Adipocyte (in vitro differentiated cells): ENCODE data around the gene MAP3K9.

Experiments used
- DNase-seq: peaks from one replicate; pipeline ENCODE4 v3.0.0-alpha.2; 2015; ENCODE audit warnings: low read depth
- H3K27me3 ChIP-seq: replicated peaks from 2 replicates; pipeline ENCODE4 v1.7.0; 2013; ENCODE audit warnings: mild to moderate bottlenecking, low read length, moderate library complexity; ENCODE audit not compliant: control insufficient read depth, insufficient read depth
- H3K36me3 ChIP-seq: 2 replicates; pipeline ENCODE4 v1.7.0; 2013; ENCODE audit warnings: low read length, mild to moderate bottlenecking, moderate library complexity; ENCODE audit not compliant: control insufficient read depth, insufficient read depth, severe bottlenecking
- H3K4me1 ChIP-seq: 2 replicates; pipeline ENCODE4 v1.7.0; 2013; ENCODE audit warnings: mild to moderate bottlenecking, low read length, moderate library complexity; ENCODE audit not compliant: control insufficient read depth, insufficient read depth
- H3K4me3 ChIP-seq: 2 replicates; pipeline ENCODE4 v1.7.0; 2013; ENCODE audit warnings: mild to moderate bottlenecking, low read length, moderate library complexity
- H3K9ac ChIP-seq: 2 replicates; pipeline ENCODE4 v1.7.0; 2013; ENCODE audit warnings: mild to moderate bottlenecking, low read length, moderate library complexity
- H3K9me3 ChIP-seq: 2 replicates; pipeline ENCODE4 v1.7.0; 2013; ENCODE audit warnings: mild to moderate bottlenecking, low read length, moderate library complexity; ENCODE audit not compliant: control insufficient read depth

Gene MAP3K9

DNA sequence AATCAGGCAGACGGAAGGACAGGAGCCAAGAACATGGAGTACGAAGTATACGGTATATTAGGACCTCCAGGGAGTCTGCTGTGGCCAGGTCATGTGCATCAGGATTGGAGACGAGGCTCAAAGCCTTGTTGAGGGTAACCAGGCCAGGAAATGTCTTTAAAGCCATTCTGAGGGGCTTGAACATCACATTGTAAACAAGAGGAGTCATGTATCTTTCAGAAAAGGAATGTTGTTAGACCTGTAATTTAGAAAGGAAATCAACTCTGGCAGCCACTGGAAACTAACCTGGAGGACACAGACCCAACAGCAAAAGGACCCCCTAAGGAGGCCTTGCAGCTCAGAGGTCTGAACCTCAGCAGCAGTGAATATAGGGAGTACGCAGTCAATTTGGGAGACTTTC is 7.5 kb downstream of the MAP3K9 start:
- Histone ChIP-seq H3K4me3 (no peak overlapping the region), H3K9ac (no peak overlapping the region), H3K4me1 (no peaks in the 10 kb centered on the region), H3K27me3 (peaks cover 35% of the 10 kb centered on the region), H3K9me3 (no peaks in the 10 kb centered on the region), H3K36me3 (no peaks in the 10 kb centered on the region)
- DNase-seq = no peak

GRCh38 chr14:70796551-70796950 is 12.8 kb downstream of the MAP3K9 start:
- Histone ChIP-seq H3K36me3 (no peaks in the 10 kb centered on the region), H3K9ac (no peak overlapping the region), H3K4me1 (no peaks in the 10 kb centered on the region), H3K9me3 (no peaks in the 10 kb centered on the region), H3K4me3 (no peak overlapping the region), H3K27me3 (peaks cover 29% of the 10 kb centered on the region)
- DNase-seq = no peak

- no peaks in the 10 kb centered on the region for H3K36me3 ChIP-seq
These were observed 15.0 kb downstream of the MAP3K9 start for GRCh38 chr14:70794294-70794693.

DNA sequence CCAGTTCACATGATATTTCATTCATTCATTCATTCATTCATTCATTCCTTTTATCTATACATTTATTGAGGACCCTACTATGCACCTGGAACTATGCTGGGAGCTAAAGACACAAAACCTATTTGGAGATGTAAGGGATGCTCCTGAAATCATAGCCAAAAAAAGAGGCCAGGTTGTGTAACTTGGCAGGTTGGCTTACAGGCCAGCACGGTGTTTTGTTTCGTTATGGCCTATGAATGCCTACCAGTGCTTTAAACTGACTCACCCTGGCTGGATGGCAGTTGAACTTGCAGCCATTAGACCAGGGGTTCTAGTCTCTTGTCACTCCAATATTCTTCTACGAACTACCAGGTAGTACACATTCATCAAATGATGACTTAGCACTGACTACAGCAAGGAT is 15.7 kb downstream of the MAP3K9 start:
- H3K4me1 ChIP-seq = no peaks in the 10 kb centered on the region
- no peaks in the 10 kb centered on the region for H3K36me3 ChIP-seq
- DNase-seq = no peak
- no peak overlapping the region for H3K9ac ChIP-seq
- no peaks in the 10 kb centered on the region for H3K9me3 ChIP-seq
- H3K27me3 ChIP-seq = peaks cover 27% of the 10 kb centered on the region
- no peak overlapping the region for H3K4me3 ChIP-seq

More at GRCh38 chr14:70794294-70794693, 15.0 kb downstream of the MAP3K9 start:
- no peak overlapping the region for H3K9ac ChIP-seq
- H3K9me3 ChIP-seq = no peaks in the 10 kb centered on the region
- H3K27me3 ChIP-seq = peaks cover 27% of the 10 kb centered on the region
- no peak overlapping the region for H3K4me3 ChIP-seq
- no peak for DNase-seq
- no peaks in the 10 kb centered on the region for H3K4me1 ChIP-seq

- H3K36me3 ChIP-seq = no peaks in the 10 kb centered on the region
- peaks cover 27% of the 10 kb centered on the region for H3K27me3 ChIP-seq
- no peak for DNase-seq
- no peak overlapping the region for H3K9ac ChIP-seq
- no peaks in the 10 kb centered on the region for H3K4me1 ChIP-seq
- no peak overlapping the region for H3K4me3 ChIP-seq
- no peaks in the 10 kb centered on the region for H3K9me3 ChIP-seq
These were observed 16.4 kb downstream of the MAP3K9 start for GRCh38 chr14:70792939-70793338.

GRCh38 chr14:70791971-70792370 is 17.3 kb downstream of the MAP3K9 start:
- Histone ChIP-seq H3K9ac (no peak overlapping the region), H3K9me3 (no peaks in the 10 kb centered on the region), H3K36me3 (no peaks in the 10 kb centered on the region), H3K27me3 (peaks cover 26% of the 10 kb centered on the region), H3K4me3 (no peak overlapping the region), H3K4me1 (no peaks in the 10 kb centered on the region)
- DNase-seq = no peak

GRCh38 chr14:70789961-70790360 is 19.4 kb downstream of the MAP3K9 start:
- Histone ChIP-seq H3K4me1 (no peaks in the 10 kb centered on the region), H3K4me3 (no peak overlapping the region), H3K27me3 (peaks cover 24% of the 10 kb centered on the region), H3K36me3 (no peaks in the 10 kb centered on the region), H3K9ac (no peak overlapping the region), H3K9me3 (no peaks in the 10 kb centered on the region)
- DNase-seq = no peak

DNA sequence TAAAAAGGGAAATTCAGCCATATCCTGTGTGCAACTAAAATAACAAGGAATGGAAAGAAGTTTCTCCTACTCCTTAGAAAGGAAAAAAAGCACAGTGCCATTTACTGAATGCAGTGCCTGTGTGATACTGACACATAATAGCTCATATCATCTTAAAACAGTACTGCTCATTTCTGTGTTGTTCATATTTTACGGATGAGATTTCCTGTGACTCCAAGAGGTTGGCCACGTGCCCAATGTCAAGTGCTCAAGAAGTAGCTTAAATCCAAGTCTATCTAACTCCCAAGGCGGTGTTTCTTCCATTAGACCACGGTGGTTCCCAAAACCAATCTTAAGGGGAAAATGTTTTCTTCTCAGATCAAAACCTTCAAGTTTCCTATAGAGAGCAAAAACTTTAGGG is 20.0 kb downstream of the MAP3K9 start:
- H3K4me3 ChIP-seq = no peak overlapping the region
- H3K9ac ChIP-seq = no peak overlapping the region
- no peaks in the 10 kb centered on the region for H3K36me3 ChIP-seq
- no peaks in the 10 kb centered on the region for H3K4me1 ChIP-seq
- H3K27me3 ChIP-seq = peaks cover 24% of the 10 kb centered on the region
- no peaks in the 10 kb centered on the region for H3K9me3 ChIP-seq
- peak; percentile 57 for DNase-seq

- Histone ChIP-seq H3K27me3 (peaks cover 24% of the 10 kb centered on the region), H3K9ac (no peak overlapping the region), H3K9me3 (no peaks in the 10 kb centered on the region), H3K36me3 (no peaks in the 10 kb centered on the region), H3K4me3 (no peak overlapping the region), H3K4me1 (no peaks in the 10 kb centered on the region)
- no peak for DNase-seq
These were observed 20.4 kb downstream of the MAP3K9 start for GRCh38 chr14:70788898-70789297.

DNA sequence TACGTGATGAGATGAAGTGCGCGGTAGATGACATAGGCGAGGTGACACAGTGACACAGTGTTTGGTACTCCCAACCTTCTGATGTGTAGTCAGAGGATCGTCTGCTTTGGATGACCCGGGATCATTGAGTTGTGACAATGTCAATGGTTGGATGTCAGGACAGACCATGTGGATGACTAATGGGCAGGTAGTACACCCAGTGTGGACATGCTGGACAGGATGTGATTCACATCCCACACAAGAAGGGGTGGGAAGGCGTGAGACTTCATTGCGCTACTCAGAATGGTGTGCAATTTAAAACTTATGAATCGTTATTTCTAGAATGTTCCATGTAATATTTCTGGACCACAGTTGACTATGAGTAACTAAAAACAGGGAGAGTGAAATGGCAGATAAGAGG is 23.8 kb downstream of the MAP3K9 start:
- Histone ChIP-seq H3K4me3 (no peak overlapping the region), H3K9me3 (no peaks in the 10 kb centered on the region), H3K27me3 (peaks cover 11% of the 10 kb centered on the region), H3K4me1 (no peaks in the 10 kb centered on the region), H3K36me3 (no peaks in the 10 kb centered on the region), H3K9ac (no peak overlapping the region)
- DNase-seq = no peak

- H3K4me1 ChIP-seq = no peaks in the 10 kb centered on the region
These were observed 24.4 kb downstream of the MAP3K9 start for GRCh38 chr14:70784886-70785285.

GRCh38 chr14:70782361-70782760 is 27.0 kb downstream of the MAP3K9 start:
- no peak overlapping the region for H3K4me3 ChIP-seq
- H3K27me3 ChIP-seq = peaks cover 12% of the 10 kb centered on the region
- peaks cover 3% of the 10 kb centered on the region for H3K4me1 ChIP-seq
- no peak overlapping the region for H3K9ac ChIP-seq
- H3K36me3 ChIP-seq = no peaks in the 10 kb centered on the region
- peak; percentile 20 for DNase-seq
- H3K9me3 ChIP-seq = no peaks in the 10 kb centered on the region

More at GRCh38 chr14:70784886-70785285, 24.4 kb downstream of the MAP3K9 start:
- H3K9ac ChIP-seq = no peak overlapping the region
- no peaks in the 10 kb centered on the region for H3K36me3 ChIP-seq
- no peak overlapping the region for H3K4me3 ChIP-seq
- no peaks in the 10 kb centered on the region for H3K9me3 ChIP-seq
- no peak for DNase-seq
- peaks cover 10% of the 10 kb centered on the region for H3K27me3 ChIP-seq
